ENCODE results near the gene PPP1R8. TPM values are rescaled to one million over a fixed set of nuclear protein-coding genes. Genes with fewer than 3 reads are reported as not detected.
A peak's percentile ranks its signal among the peaks of the same experiment; 100 is the strongest.
"Not testable (repeated sequence)": the region's sequence is repeated elsewhere in the genome, so short reads cannot be mapped to it uniquely, and the experiment has no call there.

PPP1R8 gene
- total and polyA plus RNA-seq, 2 experiments from 2014 or later = 7.7 to 48.3 TPM

GRCh38 chr1:27869719-27870085 is 39.1 kb downstream of the PPP1R8 start:
- no peaks in the 10 kb centered on the region for H3K36me3 ChIP-seq (ENCODE audit: low read depth)
- H3K4me3 ChIP-seq = no peak overlapping the region
- no peak for DNase-seq
- WGBS, 2 experiments (ENCODE audit: low coverage in 1 of 2, low lambda C conversion rate in 2 of 2, missing lambda C conversion rate in 2 of 2) = 56 to 60% methylated on average over 1 of the region's 1 CpG
- H4K20me1 ChIP-seq (ENCODE audit: insufficient read depth) = no peaks in the 10 kb centered on the region
- H3K9ac ChIP-seq = no peak overlapping the region
- H3K9me3 ChIP-seq (ENCODE audit: low read depth) = no peaks in the 10 kb centered on the region
- H3K27me3 ChIP-seq (replicated peaks; ENCODE audit: insufficient read depth) = no peaks in the 10 kb centered on the region
- no peaks in the 10 kb centered on the region for H3F3A ChIP-seq (ENCODE audit: insufficient read depth)
- no peak overlapping the region for H2AFZ ChIP-seq
- no peak overlapping the region for H3K4me2 ChIP-seq (ENCODE audit: unreplicated experiment)
- TF ChIP-seq EZH2 (IDR thresholded peaks at IDR 0.05; ENCODE audit: insufficient read depth, poor library complexity, severe bottlenecking) = no peak
- no peak for TF ChIP-seq EZH2phosphoT487 (IDR thresholded peaks at IDR 0.05; ENCODE audit: insufficient read depth, low read depth)
- H3K79me2 ChIP-seq (ENCODE audit: insufficient read depth) = no peaks in the 10 kb centered on the region
- H3K27ac ChIP-seq = no peak overlapping the region
- H3K4me1 ChIP-seq (ENCODE audit: insufficient read depth) = no peaks in the 10 kb centered on the region
- in situ Hi-C loops (cut with MboI) = no loop called here
- no peaks in the 10 kb centered on the region for H3K9me2 ChIP-seq (ENCODE audit: insufficient read depth)

GRCh38 chr1:27871076-27871475 is 40.5 kb downstream of the PPP1R8 start:
- not testable (repeated sequence) for H3K9ac ChIP-seq

GRCh38 chr1:27872059-27872801 is 41.6 kb downstream of the PPP1R8 start, which contains the start of gene THEMIS2:
TSS of gene THEMIS2 (plus strand) at chr1:27872544. CDS start at chr1:27872572, 28 bp downstream.
- peak; percentile 81 for DNase-seq
- in situ Hi-C loops (cut with MboI) = no loop called here
- TF ChIP-seq EZH2 (IDR thresholded peaks at IDR 0.05; ENCODE audit: insufficient read depth, poor library complexity, severe bottlenecking) (no peak), EZH2phosphoT487 (IDR thresholded peaks at IDR 0.05; ENCODE audit: insufficient read depth, low read depth) (no peak)
- Histone ChIP-seq H3K4me2 (ENCODE audit: unreplicated experiment) (peak within 1 kb of the TSS; percentile 83), H3K9me2 (ENCODE audit: insufficient read depth) (no peaks in the 10 kb centered on the region), H3K4me3 (peak within 1 kb of the TSS; percentile 89), H3K4me1 (ENCODE audit: insufficient read depth) (no peaks in the 10 kb centered on the region), H3K9ac (peak within 1 kb of the TSS; percentile 78), H3K36me3 (ENCODE audit: low read depth) (no peaks in the 10 kb centered on the region), H2AFZ (peak within 1 kb of the TSS; percentile 99), H3K27ac (no peak within 1 kb of the TSS), H3K9me3 (ENCODE audit: low read depth) (no peaks in the 10 kb centered on the region), H3K27me3 (replicated peaks; ENCODE audit: insufficient read depth) (no peaks in the 10 kb centered on the region), H3F3A (ENCODE audit: insufficient read depth) (no peaks in the 10 kb centered on the region), H3K79me2 (ENCODE audit: insufficient read depth) (no peaks in the 10 kb centered on the region), H4K20me1 (ENCODE audit: insufficient read depth) (no peaks in the 10 kb centered on the region)
- WGBS, 2 experiments (ENCODE audit: low coverage in 1 of 2, low lambda C conversion rate in 2 of 2, missing lambda C conversion rate in 2 of 2) = 21 to 25% methylated on average over 20 to 21 of the region's 53 CpGs

More at GRCh38 chr1:27871076-27871475, 40.5 kb downstream of the PPP1R8 start:
- H3K4me1 ChIP-seq (ENCODE audit: insufficient read depth); in situ Hi-C loops (cut with MboI); DNase-seq; H3K79me2 ChIP-seq (ENCODE audit: insufficient read depth); H2AFZ ChIP-seq; H3K27ac ChIP-seq; H3K9me3 ChIP-seq (ENCODE audit: low read depth); H3K9me2 ChIP-seq (ENCODE audit: insufficient read depth); H3F3A ChIP-seq (ENCODE audit: insufficient read depth); H3K36me3 ChIP-seq (ENCODE audit: low read depth); H3K27me3 ChIP-seq (replicated peaks; ENCODE audit: insufficient read depth); H3K4me3 ChIP-seq; H3K4me2 ChIP-seq (ENCODE audit: unreplicated experiment); H4K20me1 ChIP-seq (ENCODE audit: insufficient read depth): not testable (repeated sequence)
- WGBS, 2 experiments (ENCODE audit: low coverage in 1 of 2, low lambda C conversion rate in 2 of 2, missing lambda C conversion rate in 2 of 2) = 95% methylated on average over 7 of the region's 7 CpGs

GRCh38 chr1:27872802-27873551 is 42.4 kb downstream of the PPP1R8 start:
- Histone ChIP-seq H3K4me3 (peak overlapping the region; percentile 89), H3K36me3 (ENCODE audit: low read depth) (no peaks in the 10 kb centered on the region), H3K9me2 (ENCODE audit: insufficient read depth) (no peaks in the 10 kb centered on the region), H3K4me1 (ENCODE audit: insufficient read depth) (no peaks in the 10 kb centered on the region), H3K4me2 (ENCODE audit: unreplicated experiment) (peak overlapping the region; percentile 83), H4K20me1 (ENCODE audit: insufficient read depth) (no peaks in the 10 kb centered on the region), H3K27me3 (replicated peaks; ENCODE audit: insufficient read depth) (no peaks in the 10 kb centered on the region), H3F3A (ENCODE audit: insufficient read depth) (no peaks in the 10 kb centered on the region), H3K79me2 (ENCODE audit: insufficient read depth) (no peaks in the 10 kb centered on the region), H3K9ac (peak overlapping the region; percentile 78), H3K9me3 (ENCODE audit: low read depth) (no peaks in the 10 kb centered on the region), H2AFZ (peak overlapping the region; percentile 99), H3K27ac (no peak overlapping the region)
- WGBS, 2 experiments (ENCODE audit: low coverage in 1 of 2, low lambda C conversion rate in 2 of 2, missing lambda C conversion rate in 2 of 2) = 15 to 18% methylated on average over 34 to 36 of the region's 38 CpGs
- DNase-seq = peak; percentile 82
- TF ChIP-seq EZH2 (IDR thresholded peaks at IDR 0.05; ENCODE audit: insufficient read depth, poor library complexity, severe bottlenecking) (no peak), EZH2phosphoT487 (IDR thresholded peaks at IDR 0.05; ENCODE audit: insufficient read depth, low read depth) (no peak)
- in situ Hi-C loops (cut with MboI) = no loop called here

All from GM23248 (cell line).